ENCODE data around the gene TEX101.
A peak's percentile ranks its signal among the peaks of the same experiment; 100 is the strongest.

TEX101 gene

GRCh38 chr19:43463381-43464133, 48.9 kb downstream of the TEX101 start:
- Histone ChIP-seq H3K9me3 (ENCODE audit: control insufficient read depth, insufficient read depth, low read length) (no peaks in the 10 kb centered on the region), H3K4me1 (ENCODE audit: control insufficient read depth, insufficient read depth, low read length) (0 out of 2 replicates have a peak, but pooled peaks cover 3% of the 10 kb centered on the region), H3K27me3 (ENCODE audit: control insufficient read depth, insufficient read depth, low read length) (peaks cover 23% of the 10 kb centered on the region), H3K27ac (ENCODE audit: low read depth, low read length) (peak overlapping the region; percentile 79), H3K4me3 (ENCODE audit: low read depth, low read length) (peak overlapping the region; percentile 94), H3K9ac (ENCODE audit: low read depth, low read length) (peak overlapping the region; percentile 46; the same call in 1 of the 2 replicates), H3K36me3 (ENCODE audit: control insufficient read depth, insufficient read depth, low read length) (no peaks in the 10 kb centered on the region)

GRCh38 chr19:43464134-43464775, 49.6 kb downstream of the TEX101 start:
- no peak overlapping the region for H3K9ac ChIP-seq (ENCODE audit: low read depth, low read length)

GRCh38 chr19:43465468-43466120, 50.9 kb downstream of the TEX101 start, which contains the start of gene LYPD3:
TSS of gene LYPD3 (minus strand) at chr19:43465608. CDS start at chr19:43465571, 37 bp downstream.
- H3K9ac ChIP-seq (ENCODE audit: low read depth, low read length) = no peak within 1 kb of the TSS
- H3K36me3 ChIP-seq (ENCODE audit: control insufficient read depth, insufficient read depth, low read length) = no peaks in the 10 kb centered on the region
- H3K4me3 ChIP-seq (ENCODE audit: low read depth, low read length) = peak within 1 kb of the TSS; percentile 94
- H3K27ac ChIP-seq (ENCODE audit: low read depth, low read length) = no peak within 1 kb of the TSS
- H3K27me3 ChIP-seq (ENCODE audit: control insufficient read depth, insufficient read depth, low read length) = peaks cover 23% of the 10 kb centered on the region
- no peaks in the 10 kb centered on the region for H3K9me3 ChIP-seq (ENCODE audit: control insufficient read depth, insufficient read depth, low read length)
- H3K4me1 ChIP-seq (ENCODE audit: control insufficient read depth, insufficient read depth, low read length) = 0 out of 2 replicates have a peak, but pooled peaks cover 3% of the 10 kb centered on the region

More at GRCh38 chr19:43464134-43464775, 49.6 kb downstream of the TEX101 start:
- peak overlapping the region; percentile 94 for H3K4me3 ChIP-seq (ENCODE audit: low read depth, low read length)
- 0 out of 2 replicates have a peak, but pooled peaks cover 3% of the 10 kb centered on the region for H3K4me1 ChIP-seq (ENCODE audit: control insufficient read depth, insufficient read depth, low read length)
- H3K9me3 ChIP-seq (ENCODE audit: control insufficient read depth, insufficient read depth, low read length) = no peaks in the 10 kb centered on the region
- peak overlapping the region; percentile 79 for H3K27ac ChIP-seq (ENCODE audit: low read depth, low read length)
- H3K27me3 ChIP-seq (ENCODE audit: control insufficient read depth, insufficient read depth, low read length) = peaks cover 23% of the 10 kb centered on the region
- no peaks in the 10 kb centered on the region for H3K36me3 ChIP-seq (ENCODE audit: control insufficient read depth, insufficient read depth, low read length)

GRCh38 chr19:43466793-43467192, 52.1 kb downstream of the TEX101 start:
- Histone ChIP-seq H3K4me3 (ENCODE audit: low read depth, low read length) (no peak overlapping the region), H3K4me1 (ENCODE audit: control insufficient read depth, insufficient read depth, low read length) (0 out of 2 replicates have a peak, but pooled peaks cover 3% of the 10 kb centered on the region), H3K36me3 (ENCODE audit: control insufficient read depth, insufficient read depth, low read length) (no peaks in the 10 kb centered on the region), H3K27me3 (ENCODE audit: control insufficient read depth, insufficient read depth, low read length) (peaks cover 23% of the 10 kb centered on the region), H3K9ac (ENCODE audit: low read depth, low read length) (no peak overlapping the region), H3K27ac (ENCODE audit: low read depth, low read length) (no peak overlapping the region), H3K9me3 (ENCODE audit: control insufficient read depth, insufficient read depth, low read length) (no peaks in the 10 kb centered on the region)

GRCh38 chr19:43467276-43467675, 52.6 kb downstream of the TEX101 start:
- Histone ChIP-seq H3K27ac (ENCODE audit: low read depth, low read length) (no peak overlapping the region), H3K9ac (ENCODE audit: low read depth, low read length) (no peak overlapping the region), H3K9me3 (ENCODE audit: control insufficient read depth, insufficient read depth, low read length) (no peaks in the 10 kb centered on the region), H3K27me3 (ENCODE audit: control insufficient read depth, insufficient read depth, low read length) (peaks cover 18% of the 10 kb centered on the region), H3K4me3 (ENCODE audit: low read depth, low read length) (no peak overlapping the region), H3K36me3 (ENCODE audit: control insufficient read depth, insufficient read depth, low read length) (no peaks in the 10 kb centered on the region), H3K4me1 (ENCODE audit: control insufficient read depth, insufficient read depth, low read length) (no peaks in the 10 kb centered on the region)

- no peak overlapping the region for H3K27ac ChIP-seq (ENCODE audit: low read depth, low read length)
- H3K4me1 ChIP-seq (ENCODE audit: control insufficient read depth, insufficient read depth, low read length) = no peaks in the 10 kb centered on the region
- H3K9ac ChIP-seq (ENCODE audit: low read depth, low read length) = no peak overlapping the region
- H3K36me3 ChIP-seq (ENCODE audit: control insufficient read depth, insufficient read depth, low read length) = no peaks in the 10 kb centered on the region
- H3K4me3 ChIP-seq (ENCODE audit: low read depth, low read length) = no peak overlapping the region
- H3K9me3 ChIP-seq (ENCODE audit: control insufficient read depth, insufficient read depth, low read length) = no peaks in the 10 kb centered on the region
- peaks cover 17% of the 10 kb centered on the region for H3K27me3 ChIP-seq (ENCODE audit: control insufficient read depth, insufficient read depth, low read length)
Measured at GRCh38 chr19:43467730-43468129, 53.0 kb downstream of the TEX101 start.
